Mesothelial cell of epicardium (in vitro differentiated cells): Measurements from ENCODE around the gene BHLHA9. TPM values are rescaled to one million over a fixed set of nuclear protein-coding genes. Genes with fewer than 3 reads are reported as not detected.

Experiments
- DNase-seq, 2 experiments: peaks; one replicate each; pipeline ENCODE4 v3.0.0; 2021; ENCODE audit warnings: low spot score in 2 of 2; ENCODE audit not compliant: unreplicated experiment in 2 of 2
- H3K27ac Mint-ChIP-seq: 2 replicates; pipeline ENCODE4 v1.8.0; 2021; ENCODE audit warnings: mixed read lengths
- H3K27me3 Mint-ChIP-seq: 2 replicates; pipeline ENCODE4 v1.8.0; 2021; ENCODE audit warnings: low read depth, mixed read lengths
- H3K36me3 Mint-ChIP-seq: 2 replicates; pipeline ENCODE4 v1.8.0; 2021; ENCODE audit warnings: mixed read lengths
- H3K4me1 Mint-ChIP-seq: 2 replicates; pipeline ENCODE4 v1.8.0; 2021; ENCODE audit warnings: mixed read lengths
- H3K4me3 Mint-ChIP-seq: 2 replicates; pipeline ENCODE4 v1.8.0; 2021; ENCODE audit warnings: mild to moderate bottlenecking, moderate library complexity, mixed read lengths
- H3K9me3 Mint-ChIP-seq: 2 replicates; pipeline ENCODE4 v1.8.0; 2021; ENCODE audit warnings: mixed read lengths
- total RNA-seq: library from RNA; stranded (reverse); gene quantifications from 3 replicates; pipeline ENCODE4 v1.2.1, GENCODE V29; 2021
- TF ChIP-seq, protein P1 (sequence below): fragments of 200-600 bp; sonication (generic); IDR thresholded peaks from one replicate; pipeline ENCODE4 v1.5.0; 2021; ENCODE audit warnings: antibody characterized with exemption; ENCODE audit not compliant: unreplicated experiment

Gene BHLHA9
- total RNA-seq, 1 donor from 2014 or later = not detected

DNA sequence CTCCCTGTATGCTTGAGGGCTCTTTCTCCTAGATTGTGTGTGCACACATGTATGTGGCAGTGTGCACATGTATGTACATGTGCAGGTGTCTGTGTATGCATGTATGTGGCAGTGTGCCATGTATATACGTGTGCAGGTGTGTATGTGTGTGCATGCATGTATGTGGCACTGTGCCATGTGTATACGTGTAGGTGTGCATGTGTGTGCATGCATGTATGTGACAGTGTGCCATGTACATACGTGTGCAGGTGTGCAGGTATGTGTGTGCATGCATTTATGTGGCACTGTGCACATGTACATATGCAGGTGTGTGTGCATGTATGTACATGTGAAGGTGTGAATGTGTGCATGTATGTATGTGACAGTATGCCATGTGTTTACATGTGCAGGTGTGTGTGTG lies 43.9 kb upstream of the BHLHA9 start:
- no peak for DNase-seq
- H3K36me3 Mint-ChIP-seq = no peaks in the 10 kb centered on the region

DNA sequence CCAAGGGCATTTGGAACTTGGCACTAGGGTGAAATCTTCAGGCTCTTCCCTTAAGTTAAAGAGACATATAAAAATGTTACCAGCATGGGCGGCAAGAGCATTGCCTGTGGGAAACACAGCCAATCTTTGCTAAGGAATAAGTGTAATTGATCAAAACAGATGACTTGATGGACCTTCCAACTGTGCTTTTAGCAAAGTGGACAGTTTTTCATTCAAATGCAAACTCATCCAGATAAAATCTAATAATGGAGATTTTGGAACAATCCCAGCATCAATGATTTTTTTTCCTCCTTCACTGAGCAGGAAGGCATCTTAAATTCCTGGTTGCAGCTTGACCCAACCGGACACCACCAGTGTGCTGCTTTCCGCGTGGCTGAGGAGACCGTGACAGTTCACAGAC lies 42.9 kb upstream of the BHLHA9 start:
- no peak for DNase-seq
- Mint-ChIP-seq H3K27me3 (peaks cover 72% of the 10 kb centered on the region), H3K36me3 (no peaks in the 10 kb centered on the region), H3K4me1 (peaks cover 10% of the 10 kb centered on the region), H3K27ac (no peak overlapping the region), H3K9me3 (no peaks in the 10 kb centered on the region), H3K4me3 (no peak overlapping the region)
- TF ChIP-seq, protein P1, sequence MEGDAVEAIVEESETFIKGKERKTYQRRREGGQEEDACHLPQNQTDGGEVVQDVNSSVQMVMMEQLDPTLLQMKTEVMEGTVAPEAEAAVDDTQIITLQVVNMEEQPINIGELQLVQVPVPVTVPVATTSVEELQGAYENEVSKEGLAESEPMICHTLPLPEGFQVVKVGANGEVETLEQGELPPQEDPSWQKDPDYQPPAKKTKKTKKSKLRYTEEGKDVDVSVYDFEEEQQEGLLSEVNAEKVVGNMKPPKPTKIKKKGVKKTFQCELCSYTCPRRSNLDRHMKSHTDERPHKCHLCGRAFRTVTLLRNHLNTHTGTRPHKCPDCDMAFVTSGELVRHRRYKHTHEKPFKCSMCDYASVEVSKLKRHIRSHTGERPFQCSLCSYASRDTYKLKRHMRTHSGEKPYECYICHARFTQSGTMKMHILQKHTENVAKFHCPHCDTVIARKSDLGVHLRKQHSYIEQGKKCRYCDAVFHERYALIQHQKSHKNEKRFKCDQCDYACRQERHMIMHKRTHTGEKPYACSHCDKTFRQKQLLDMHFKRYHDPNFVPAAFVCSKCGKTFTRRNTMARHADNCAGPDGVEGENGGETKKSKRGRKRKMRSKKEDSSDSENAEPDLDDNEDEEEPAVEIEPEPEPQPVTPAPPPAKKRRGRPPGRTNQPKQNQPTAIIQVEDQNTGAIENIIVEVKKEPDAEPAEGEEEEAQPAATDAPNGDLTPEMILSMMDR = no peak

More for the DNA sequence above, 43.9 kb upstream of the BHLHA9 start:
- Mint-ChIP-seq H3K4me3 (no peak overlapping the region), H3K27me3 (peaks cover 71% of the 10 kb centered on the region), H3K27ac (no peak overlapping the region), H3K4me1 (peaks cover 10% of the 10 kb centered on the region), H3K9me3 (peaks cover 3% of the 10 kb centered on the region)
- TF ChIP-seq, protein P1 = no peak

DNA sequence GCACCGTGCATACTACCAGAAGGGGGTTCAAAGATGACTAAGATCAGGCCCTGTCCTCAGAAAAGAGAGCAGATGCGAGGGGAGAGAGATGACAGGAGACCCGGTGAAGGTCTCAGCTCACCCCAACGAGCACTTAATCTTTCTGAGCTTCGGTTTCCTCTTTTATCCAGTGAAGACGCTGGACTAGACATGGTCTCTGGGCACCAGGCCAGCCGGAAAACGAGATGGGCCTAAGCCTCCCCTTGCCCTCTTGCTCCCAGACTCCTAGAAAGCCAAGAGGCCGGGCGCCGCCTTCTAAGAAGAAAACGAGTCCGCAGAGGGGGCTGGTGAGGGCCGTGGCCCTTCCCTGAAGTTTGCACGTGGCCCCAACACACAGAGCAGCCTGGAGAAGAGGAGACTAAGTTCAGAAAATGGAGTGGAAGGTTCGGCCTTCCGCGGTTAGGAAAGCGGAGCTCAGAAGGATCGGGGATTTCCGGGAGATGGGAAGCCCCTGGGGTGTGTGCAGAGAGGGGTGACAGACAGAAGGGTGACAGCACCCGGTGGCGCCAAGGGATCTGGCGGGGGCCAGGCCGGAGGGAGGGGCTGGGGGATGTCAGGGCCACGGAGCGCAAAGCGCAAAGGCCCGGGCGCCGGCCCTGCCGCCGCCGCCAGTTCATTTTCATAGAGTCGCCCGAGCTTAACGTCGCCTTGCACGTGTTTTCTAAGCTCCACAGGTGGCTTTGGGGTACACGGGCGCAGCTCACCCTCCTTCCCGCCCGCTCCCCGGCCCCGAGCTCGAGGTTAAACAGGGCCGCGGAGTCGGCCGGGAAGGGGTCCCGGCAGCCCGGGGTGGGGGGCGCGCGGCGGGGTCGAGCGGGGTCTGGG lies 42.1 kb upstream of the BHLHA9 start:
- no peak for DNase-seq
- TF ChIP-seq, protein P1 = no peak
- Mint-ChIP-seq H3K4me3 (peak overlapping the region; percentile 63), H3K27me3 (peaks cover 80% of the 10 kb centered on the region), H3K27ac (no peak overlapping the region), H3K36me3 (no peaks in the 10 kb centered on the region), H3K9me3 (no peaks in the 10 kb centered on the region), H3K4me1 (peaks cover 10% of the 10 kb centered on the region)

DNA sequence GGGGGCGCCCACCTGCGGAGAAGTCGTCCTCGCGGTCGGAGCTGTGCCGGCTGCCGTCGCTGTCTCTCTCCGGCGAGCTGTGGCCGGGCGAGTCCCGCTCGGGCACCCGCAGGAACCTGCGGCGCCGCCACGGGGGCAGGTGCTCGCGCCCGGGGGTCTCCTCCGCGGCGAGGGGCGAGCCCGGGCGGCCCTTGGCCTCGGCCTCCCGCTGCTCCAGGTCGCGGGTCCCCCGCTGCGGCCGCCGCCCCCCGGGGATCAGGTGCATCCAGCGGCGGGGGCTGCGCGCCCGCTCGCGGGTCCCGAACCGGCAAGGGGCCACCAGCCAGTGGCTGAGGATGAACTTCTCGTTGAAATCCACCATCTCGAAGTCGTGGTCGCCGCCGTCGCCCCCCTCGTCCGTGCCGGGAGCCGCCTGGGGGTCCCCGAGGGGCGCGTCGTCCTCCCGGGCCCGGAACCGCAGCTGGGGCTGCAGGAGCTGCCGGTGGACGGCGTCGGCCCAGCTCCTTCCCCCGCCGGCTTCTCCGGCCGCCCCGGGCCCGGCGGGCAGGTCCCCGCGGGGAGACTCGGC lies 41.4 kb upstream of the BHLHA9 start:
- Mint-ChIP-seq H3K9me3 (no peaks in the 10 kb centered on the region), H3K4me1 (peaks cover 10% of the 10 kb centered on the region), H3K27me3 (peaks cover 77% of the 10 kb centered on the region), H3K36me3 (no peaks in the 10 kb centered on the region), H3K4me3 (no peak overlapping the region), H3K27ac (no peak overlapping the region)
- TF ChIP-seq, protein P1 = no peak
- no peak for DNase-seq

DNA sequence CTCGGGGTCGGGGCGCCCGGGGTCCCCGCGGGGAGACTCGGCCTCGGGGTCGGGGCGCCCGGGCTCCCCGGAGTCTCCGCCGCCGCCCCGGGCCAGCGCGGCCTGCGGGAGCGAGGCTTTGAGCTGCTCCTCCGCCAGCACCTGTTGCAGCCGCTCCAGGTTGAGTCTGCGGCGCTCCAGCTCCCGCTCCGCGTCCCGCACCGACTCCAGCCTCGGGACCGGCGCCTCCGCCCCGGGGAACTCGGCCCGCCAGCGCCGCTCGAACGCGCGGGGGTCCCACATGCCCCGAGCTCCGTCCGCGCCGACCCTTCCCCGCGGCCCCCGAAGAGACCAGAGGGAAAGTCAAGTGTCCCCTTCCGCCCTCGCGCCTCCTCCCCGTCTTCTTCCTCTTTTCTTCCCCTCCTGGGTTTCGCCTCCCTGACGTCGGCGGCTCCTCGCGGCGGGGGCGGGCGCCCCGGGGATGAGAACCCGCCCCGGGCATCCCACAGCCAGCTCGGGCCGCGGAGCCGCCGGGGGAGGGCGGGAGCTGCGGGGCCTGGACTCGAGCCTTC lies 40.8 kb upstream of the BHLHA9 start:
- H3K4me3 Mint-ChIP-seq = no peak overlapping the region
- no peaks in the 10 kb centered on the region for H3K9me3 Mint-ChIP-seq
- peaks cover 76% of the 10 kb centered on the region for H3K27me3 Mint-ChIP-seq
- H3K36me3 Mint-ChIP-seq = no peaks in the 10 kb centered on the region
- peak in 1 of 2 experiments; percentile 57 for DNase-seq
- TF ChIP-seq, protein P1 = no peak
- no peak overlapping the region for H3K27ac Mint-ChIP-seq
- H3K4me1 Mint-ChIP-seq = peaks cover 10% of the 10 kb centered on the region
